AG09319 (cell line): ENCODE data around the gene PLEKHA4.
A peak's percentile ranks its signal among the peaks of the same experiment; 100 is the strongest.
"Not testable (repeated sequence)": the region's sequence is repeated elsewhere in the genome, so short reads cannot be mapped to it uniquely, and the experiment has no call there.

Source experiments
- DNase-seq: peaks from one replicate; pipeline ENCODE4 v3.0.0-alpha.2; 2010; ENCODE audit warnings: low read depth; ENCODE audit errors: extremely low read depth
- CTCF ChIP-seq: IDR thresholded peaks from 2 replicates; pipeline ENCODE4 v1.5.1; 2011; ENCODE audit warnings: low read depth, mild to moderate bottlenecking, inconsistent platforms, low read length, moderate library complexity

PLEKHA4 gene

DNA sequence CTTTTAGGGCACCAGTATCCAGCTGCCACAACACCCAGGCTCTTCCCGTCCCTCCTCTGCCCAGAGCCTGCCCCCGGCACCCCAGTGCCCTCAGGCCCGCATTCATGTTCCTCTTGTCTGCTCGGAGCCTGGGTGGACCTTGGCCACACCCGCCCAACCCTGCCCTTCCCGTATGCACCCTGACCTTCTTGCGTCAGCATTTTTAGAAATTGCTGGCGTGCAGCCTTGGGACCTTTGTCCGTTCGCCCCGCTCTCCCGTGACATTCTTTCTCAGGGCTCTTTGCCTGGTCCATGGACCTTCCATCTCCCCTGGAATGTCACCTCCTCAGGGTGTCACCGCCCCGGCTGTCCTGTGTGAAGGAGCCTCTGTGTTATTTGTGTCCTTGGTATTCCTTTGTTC is 39.3 kb upstream of the PLEKHA4 start:
- no peak for DNase-seq
- TF ChIP-seq CTCF = no peak

GRCh38 chr19:48906324-48906723 is 37.9 kb upstream of the PLEKHA4 start:
- no peak for TF ChIP-seq CTCF

DNA sequence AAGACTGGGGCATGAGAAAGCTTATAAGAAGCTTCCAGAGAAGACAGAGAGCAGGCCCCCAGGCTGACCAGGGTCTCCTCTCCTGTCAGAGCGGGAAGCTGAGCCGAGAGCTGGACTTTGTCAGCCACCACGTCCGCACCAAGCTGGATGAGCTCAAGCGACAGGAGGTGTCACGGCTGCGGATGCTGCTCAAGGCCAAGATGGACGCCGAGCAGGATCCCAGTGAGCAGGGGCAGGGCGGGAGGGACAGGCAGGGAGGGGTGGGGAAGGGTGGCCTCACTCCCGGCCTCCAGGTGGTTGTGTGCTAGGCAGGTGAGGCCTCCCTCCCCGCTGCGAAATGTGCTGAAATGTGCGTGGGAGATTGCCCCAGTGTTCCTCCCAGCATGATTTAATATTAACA is 37.2 kb upstream of the PLEKHA4 start:
- no peak for DNase-seq
- no peak for TF ChIP-seq CTCF

More at GRCh38 chr19:48906324-48906723, 37.9 kb upstream of the PLEKHA4 start:
- no peak for DNase-seq

GRCh38 chr19:48903788-48904187 is 35.4 kb upstream of the PLEKHA4 start:
- DNase-seq = not testable (repeated sequence)

- DNase-seq = not testable (repeated sequence)
These were observed 33.9 kb upstream of the PLEKHA4 start for GRCh38 chr19:48902291-48902690.

GRCh38 chr19:48900477-48901406 is 32.3 kb upstream of the PLEKHA4 start:
- no peak for DNase-seq
- no peak for TF ChIP-seq CTCF

GRCh38 chr19:48899781-48900476 is 31.5 kb upstream of the PLEKHA4 start, which contains the start of gene NUCB1:
Gene NUCB1, plus strand, starts transcription at chr19:48900312. Its CDS starts 485 bp downstream, at chr19:48900797.
- TF ChIP-seq CTCF = peak; percentile 29
- peak; percentile 96 for DNase-seq

DNA sequence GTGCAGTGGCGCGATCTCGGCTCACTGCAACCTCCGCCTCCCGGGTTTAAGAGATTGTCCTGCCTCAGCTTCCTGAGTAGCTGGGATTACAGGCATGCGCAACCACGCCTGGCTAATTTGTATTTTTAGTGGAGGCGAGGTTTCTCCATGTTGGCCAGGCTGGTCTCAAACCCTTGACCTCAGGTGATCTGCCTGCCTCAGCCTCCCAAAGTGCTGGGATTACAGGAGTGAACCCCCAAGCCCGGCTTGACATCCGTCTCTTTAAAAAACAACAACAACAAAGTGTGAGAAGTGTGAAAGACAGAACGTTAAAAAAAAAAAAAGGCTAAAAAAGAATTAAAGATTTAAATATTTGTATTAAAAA is 31.0 kb upstream of the PLEKHA4 start:
- not testable (repeated sequence) for DNase-seq
